Type B pancreatic cell (in vitro differentiated cells): ENCODE results near the gene MAT2A. TPM values are rescaled to one million over a fixed set of nuclear protein-coding genes. Genes with fewer than 3 reads are reported as not detected.

Source experiments
- DNase-seq: peaks from one replicate; pipeline ENCODE4 v3.0.0; 2021; ENCODE audit warnings: mixed read lengths; ENCODE audit not compliant: unreplicated experiment; ENCODE audit errors: extremely low spot score
- H3K27ac Mint-ChIP-seq: 2 replicates; pipeline ENCODE4 v1.8.0; 2021; ENCODE audit warnings: mild to moderate bottlenecking, mixed read lengths
- H3K27me3 Mint-ChIP-seq: 2 replicates; pipeline ENCODE4 v1.8.0; 2021; ENCODE audit warnings: mixed read lengths
- H3K36me3 Mint-ChIP-seq: 2 replicates; pipeline ENCODE4 v1.8.0; 2021; ENCODE audit warnings: mixed read lengths
- H3K4me1 Mint-ChIP-seq: one replicate; pipeline ENCODE4 v1.8.0; 2021; ENCODE audit warnings: mixed read lengths; ENCODE audit not compliant: unreplicated experiment
- H3K4me3 Mint-ChIP-seq: 2 replicates; pipeline ENCODE4 v1.8.0; 2021; ENCODE audit warnings: mild to moderate bottlenecking, mixed read lengths
- H3K9me3 Mint-ChIP-seq: 2 replicates; pipeline ENCODE4 v1.8.0; 2021; ENCODE audit warnings: mixed read lengths
- CTCF ChIP-seq: fragments of 200-600 bp; sonication (generic); conservative IDR thresholded peaks from 2 replicates; pipeline ENCODE4 v1.5.0; 2021; ENCODE audit warnings: antibody characterized with exemption, mild to moderate bottlenecking
- total RNA-seq: library from RNA; stranded (reverse); gene quantifications from 2 replicates; pipeline ENCODE4 v1.2.1, GENCODE V29; 2021; ENCODE audit warnings: low replicate concordance

Gene MAT2A
- total RNA-seq, 1 donor from 2014 or later = 403 TPM

GRCh38 chr2:85550486-85550885, 11.5 kb downstream of the MAT2A start:
- Mint-ChIP-seq H3K27ac (peak overlapping the region; percentile 32), H3K4me3 (no peak overlapping the region), H3K36me3 (peaks cover 26% of the 10 kb centered on the region), H3K4me1 (peaks cover 16% of the 10 kb centered on the region), H3K9me3 (no peaks in the 10 kb centered on the region), H3K27me3 (no peaks in the 10 kb centered on the region)
- no peak for TF ChIP-seq CTCF
- no peak for DNase-seq

- Mint-ChIP-seq H3K27me3 (no peaks in the 10 kb centered on the region), H3K4me3 (no peak overlapping the region), H3K9me3 (no peaks in the 10 kb centered on the region), H3K36me3 (peaks cover 21% of the 10 kb centered on the region), H3K27ac (peak overlapping the region; percentile 76), H3K4me1 (peaks cover 13% of the 10 kb centered on the region)
- TF ChIP-seq CTCF = peak; percentile 94
- peak; percentile 82 for DNase-seq
These were observed 13.0 kb downstream of the MAT2A start for GRCh38 chr2:85551698-85552678.

- no peak overlapping the region for H3K4me3 Mint-ChIP-seq
- H3K27me3 Mint-ChIP-seq = no peaks in the 10 kb centered on the region
- H3K4me1 Mint-ChIP-seq = peaks cover 17% of the 10 kb centered on the region
- no peak for DNase-seq
- no peak for TF ChIP-seq CTCF
- peaks cover 21% of the 10 kb centered on the region for H3K36me3 Mint-ChIP-seq
- H3K27ac Mint-ChIP-seq = no peak overlapping the region
- H3K9me3 Mint-ChIP-seq = no peaks in the 10 kb centered on the region
These were observed 14.2 kb downstream of the MAT2A start for GRCh38 chr2:85553184-85553583.

- Mint-ChIP-seq H3K27ac (no peak overlapping the region), H3K4me1 (peaks cover 21% of the 10 kb centered on the region), H3K27me3 (no peaks in the 10 kb centered on the region), H3K36me3 (peaks cover 19% of the 10 kb centered on the region), H3K9me3 (no peaks in the 10 kb centered on the region), H3K4me3 (no peak overlapping the region)
- no peak for DNase-seq
- TF ChIP-seq CTCF = no peak
These were observed 16.1 kb downstream of the MAT2A start for GRCh38 chr2:85554980-85555612.

- Mint-ChIP-seq H3K36me3 (peaks cover 9% of the 10 kb centered on the region), H3K4me3 (no peak overlapping the region), H3K4me1 (peaks cover 28% of the 10 kb centered on the region), H3K27ac (no peak overlapping the region), H3K9me3 (no peaks in the 10 kb centered on the region), H3K27me3 (no peaks in the 10 kb centered on the region)
- no peak for TF ChIP-seq CTCF
- no peak for DNase-seq
These were observed 18.2 kb downstream of the MAT2A start for GRCh38 chr2:85557130-85557529.
